ENCODE results near the gene TTLL6.

TTLL6 gene

GRCh38 chr17:48745381-48746275, 71.4 kb downstream of the TTLL6 start:
- H3K4me3 Mint-ChIP-seq = no peak overlapping the region
- peaks cover 100% of the 10 kb centered on the region for H3K27me3 Mint-ChIP-seq (ENCODE audit: low read depth)
- H3K27ac Mint-ChIP-seq = peak overlapping the region; percentile 24
- no peaks in the 10 kb centered on the region for H3K9me3 Mint-ChIP-seq
- H3K4me1 Mint-ChIP-seq (ENCODE audit: low read depth) = peaks cover 3% of the 10 kb centered on the region
- peaks cover 3% of the 10 kb centered on the region for H3K36me3 Mint-ChIP-seq (ENCODE audit: low read depth)

GRCh38 chr17:48740537-48740936, 76.5 kb downstream of the TTLL6 start:
- Mint-ChIP-seq H3K4me3 (no peak overlapping the region), H3K27ac (no peak overlapping the region), H3K4me1 (ENCODE audit: low read depth) (peaks cover 6% of the 10 kb centered on the region), H3K27me3 (ENCODE audit: low read depth) (peaks cover 98% of the 10 kb centered on the region), H3K36me3 (ENCODE audit: low read depth) (peaks cover 3% of the 10 kb centered on the region), H3K9me3 (no peaks in the 10 kb centered on the region)

- Mint-ChIP-seq H3K27ac (no peak overlapping the region), H3K4me3 (peak overlapping the region; percentile 1), H3K9me3 (no peaks in the 10 kb centered on the region), H3K4me1 (ENCODE audit: low read depth) (peaks cover 4% of the 10 kb centered on the region), H3K27me3 (ENCODE audit: low read depth) (peaks cover 98% of the 10 kb centered on the region), H3K36me3 (ENCODE audit: low read depth) (peaks cover 3% of the 10 kb centered on the region)
These were observed 78.1 kb downstream of the TTLL6 start for GRCh38 chr17:48738803-48739526.

GRCh38 chr17:48738424-48738802, 78.6 kb downstream of the TTLL6 start:
- H3K36me3 Mint-ChIP-seq (ENCODE audit: low read depth) = peaks cover 4% of the 10 kb centered on the region
- H3K4me3 Mint-ChIP-seq = no peak overlapping the region
- H3K27me3 Mint-ChIP-seq (ENCODE audit: low read depth) = peaks cover 98% of the 10 kb centered on the region
- H3K27ac Mint-ChIP-seq = no peak overlapping the region
- no peaks in the 10 kb centered on the region for H3K9me3 Mint-ChIP-seq
- peaks cover 8% of the 10 kb centered on the region for H3K4me1 Mint-ChIP-seq (ENCODE audit: low read depth)

GRCh38 chr17:48737330-48738043, 79.5 kb downstream of the TTLL6 start:
- peaks cover 96% of the 10 kb centered on the region for H3K27me3 Mint-ChIP-seq (ENCODE audit: low read depth)
- H3K4me1 Mint-ChIP-seq (ENCODE audit: low read depth) = peaks cover 12% of the 10 kb centered on the region
- H3K36me3 Mint-ChIP-seq (ENCODE audit: low read depth) = peaks cover 2% of the 10 kb centered on the region
- no peak overlapping the region for H3K27ac Mint-ChIP-seq
- no peak overlapping the region for H3K4me3 Mint-ChIP-seq
- H3K9me3 Mint-ChIP-seq = no peaks in the 10 kb centered on the region

GRCh38 chr17:48735062-48735351, 82.0 kb downstream of the TTLL6 start:
- H3K27ac Mint-ChIP-seq = no peak overlapping the region

GRCh38 chr17:48734333-48735061, 82.5 kb downstream of the TTLL6 start:
- H3K36me3 Mint-ChIP-seq (ENCODE audit: low read depth) = peaks cover 2% of the 10 kb centered on the region
- H3K27ac Mint-ChIP-seq = no peak overlapping the region
- H3K27me3 Mint-ChIP-seq (ENCODE audit: low read depth) = peaks cover 98% of the 10 kb centered on the region
- H3K9me3 Mint-ChIP-seq = no peaks in the 10 kb centered on the region
- no peak overlapping the region for H3K4me3 Mint-ChIP-seq
- peaks cover 12% of the 10 kb centered on the region for H3K4me1 Mint-ChIP-seq (ENCODE audit: low read depth)

More at GRCh38 chr17:48735062-48735351, 82.0 kb downstream of the TTLL6 start:
- H3K9me3 Mint-ChIP-seq = no peaks in the 10 kb centered on the region
- peaks cover 12% of the 10 kb centered on the region for H3K4me1 Mint-ChIP-seq (ENCODE audit: low read depth)
- H3K27me3 Mint-ChIP-seq (ENCODE audit: low read depth) = peaks cover 98% of the 10 kb centered on the region
- H3K4me3 Mint-ChIP-seq = no peak overlapping the region
- peaks cover 2% of the 10 kb centered on the region for H3K36me3 Mint-ChIP-seq (ENCODE audit: low read depth)

- Mint-ChIP-seq H3K27me3 (ENCODE audit: low read depth) (peaks cover 98% of the 10 kb centered on the region), H3K4me1 (ENCODE audit: low read depth) (peaks cover 9% of the 10 kb centered on the region), H3K27ac (no peak overlapping the region), H3K9me3 (no peaks in the 10 kb centered on the region), H3K4me3 (peak overlapping the region; percentile 16), H3K36me3 (ENCODE audit: low read depth) (peaks cover 2% of the 10 kb centered on the region)
These were observed 83.2 kb downstream of the TTLL6 start for GRCh38 chr17:48733632-48734328.

- Mint-ChIP-seq H3K27me3 (ENCODE audit: low read depth) (peaks cover 98% of the 10 kb centered on the region), H3K27ac (no peak overlapping the region), H3K36me3 (ENCODE audit: low read depth) (peaks cover 2% of the 10 kb centered on the region), H3K4me3 (peak overlapping the region; percentile 16), H3K9me3 (no peaks in the 10 kb centered on the region), H3K4me1 (ENCODE audit: low read depth) (peaks cover 10% of the 10 kb centered on the region)
These were observed 84.1 kb downstream of the TTLL6 start for GRCh38 chr17:48732688-48733629.

- Mint-ChIP-seq H3K4me3 (no peak overlapping the region), H3K9me3 (no peaks in the 10 kb centered on the region), H3K36me3 (ENCODE audit: low read depth) (peaks cover 2% of the 10 kb centered on the region), H3K4me1 (ENCODE audit: low read depth) (peaks cover 10% of the 10 kb centered on the region), H3K27me3 (ENCODE audit: low read depth) (peaks cover 98% of the 10 kb centered on the region), H3K27ac (no peak overlapping the region)
These were observed 85.7 kb downstream of the TTLL6 start for GRCh38 chr17:48731355-48731754.

GRCh38 chr17:48730240-48730550, 86.8 kb downstream of the TTLL6 start:
- H3K27me3 Mint-ChIP-seq (ENCODE audit: low read depth) = peaks cover 98% of the 10 kb centered on the region
- H3K4me1 Mint-ChIP-seq (ENCODE audit: low read depth) = peaks cover 11% of the 10 kb centered on the region
- H3K4me3 Mint-ChIP-seq = no peak overlapping the region
- no peaks in the 10 kb centered on the region for H3K9me3 Mint-ChIP-seq
- peaks cover 2% of the 10 kb centered on the region for H3K36me3 Mint-ChIP-seq (ENCODE audit: low read depth)
- H3K27ac Mint-ChIP-seq = no peak overlapping the region

GRCh38 chr17:48729335-48730239, 87.4 kb downstream of the TTLL6 start:
- H3K4me3 Mint-ChIP-seq = no peak overlapping the region
- no peaks in the 10 kb centered on the region for H3K9me3 Mint-ChIP-seq
- H3K36me3 Mint-ChIP-seq (ENCODE audit: low read depth) = peaks cover 2% of the 10 kb centered on the region
- H3K27ac Mint-ChIP-seq = peak overlapping the region; percentile 37
- H3K4me1 Mint-ChIP-seq (ENCODE audit: low read depth) = peaks cover 13% of the 10 kb centered on the region
- H3K27me3 Mint-ChIP-seq (ENCODE audit: low read depth) = peaks cover 98% of the 10 kb centered on the region
